Measurements from ENCODE around the gene ZNF32. TPM values are rescaled to one million over a fixed set of nuclear protein-coding genes. Genes with fewer than 3 reads are reported as not detected.

Gene ZNF32
- total RNA-seq, 1 experiment from 2014 or later: 23.9 TPM

DNA sequence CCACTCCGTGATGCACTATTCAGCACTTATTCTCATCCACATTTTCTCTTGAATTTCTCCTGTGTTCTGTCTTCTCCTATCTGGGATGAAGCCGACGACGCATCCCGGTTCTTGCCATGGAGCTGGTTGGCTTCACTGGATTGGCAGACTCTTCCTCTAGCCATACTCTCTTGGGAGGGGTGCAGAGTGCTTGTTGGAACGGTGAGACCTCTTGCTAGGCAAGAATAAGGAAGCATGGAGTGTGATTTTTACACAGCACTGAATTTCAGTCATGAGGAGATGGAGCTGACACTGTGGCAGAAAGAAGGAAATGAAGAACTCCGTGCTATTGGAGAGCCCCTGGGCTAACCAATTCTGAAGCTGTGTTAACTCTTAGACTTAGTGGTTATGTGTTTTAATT lies 28.2 kb upstream of the ZNF32 start (continued):
- TF ChIP-seq OVOL2 (CRISPR knock-in tag; IDR thresholded peaks at IDR 0.05; ENCODE audit: borderline replicate concordance) (no peak), GABPB1 (CRISPR knock-in tag; IDR thresholded peaks at IDR 0.05) (no peak), CREM (CRISPR knock-in tag; IDR thresholded peaks at IDR 0.05) (no peak), ZNF423 (CRISPR knock-in tag; IDR thresholded peaks at IDR 0.05) (no peak)

DNA sequence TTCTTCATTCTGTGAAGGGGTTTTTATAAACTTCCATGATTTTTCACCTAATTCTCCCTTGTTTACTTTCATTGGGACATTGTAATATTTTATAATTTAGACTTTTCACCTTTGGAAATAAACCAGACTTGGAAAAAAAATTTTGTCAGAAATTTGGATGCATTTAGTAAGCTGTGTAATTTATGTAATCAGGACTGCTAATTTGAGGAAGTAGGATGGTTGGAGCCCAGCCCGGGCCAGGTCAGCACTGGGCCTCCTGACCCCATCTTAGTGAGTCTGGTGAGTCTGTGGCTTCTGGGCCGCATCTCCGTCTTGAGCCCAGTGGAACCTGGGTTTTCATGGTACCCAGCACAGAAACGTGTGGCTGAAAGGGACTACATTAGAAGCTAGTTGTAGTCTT lies 27.6 kb upstream of the ZNF32 start:
- Mint-ChIP-seq H3K4me1 (peaks cover 8% of the 10 kb centered on the region), H3K4me3 (no peak overlapping the region), H3K27me3 (ENCODE audit: low read depth) (peaks cover 4% of the 10 kb centered on the region), H3K27ac (no peak overlapping the region), H3K9me3 (peaks cover 9% of the 10 kb centered on the region), H3K36me3 (no peaks in the 10 kb centered on the region; the same call in 1 of the 2 replicates)
- TF ChIP-seq, protein P1, sequence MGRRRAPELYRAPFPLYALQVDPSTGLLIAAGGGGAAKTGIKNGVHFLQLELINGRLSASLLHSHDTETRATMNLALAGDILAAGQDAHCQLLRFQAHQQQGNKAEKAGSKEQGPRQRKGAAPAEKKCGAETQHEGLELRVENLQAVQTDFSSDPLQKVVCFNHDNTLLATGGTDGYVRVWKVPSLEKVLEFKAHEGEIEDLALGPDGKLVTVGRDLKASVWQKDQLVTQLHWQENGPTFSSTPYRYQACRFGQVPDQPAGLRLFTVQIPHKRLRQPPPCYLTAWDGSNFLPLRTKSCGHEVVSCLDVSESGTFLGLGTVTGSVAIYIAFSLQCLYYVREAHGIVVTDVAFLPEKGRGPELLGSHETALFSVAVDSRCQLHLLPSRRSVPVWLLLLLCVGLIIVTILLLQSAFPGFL (CRISPR knock-in tag; IDR thresholded peaks at IDR 0.05; ENCODE audit: borderline replicate concordance): no peak
- no peak for TF ChIP-seq SOX15 (CRISPR knock-in tag; IDR thresholded peaks at IDR 0.05)
- TF ChIP-seq, protein P2, sequence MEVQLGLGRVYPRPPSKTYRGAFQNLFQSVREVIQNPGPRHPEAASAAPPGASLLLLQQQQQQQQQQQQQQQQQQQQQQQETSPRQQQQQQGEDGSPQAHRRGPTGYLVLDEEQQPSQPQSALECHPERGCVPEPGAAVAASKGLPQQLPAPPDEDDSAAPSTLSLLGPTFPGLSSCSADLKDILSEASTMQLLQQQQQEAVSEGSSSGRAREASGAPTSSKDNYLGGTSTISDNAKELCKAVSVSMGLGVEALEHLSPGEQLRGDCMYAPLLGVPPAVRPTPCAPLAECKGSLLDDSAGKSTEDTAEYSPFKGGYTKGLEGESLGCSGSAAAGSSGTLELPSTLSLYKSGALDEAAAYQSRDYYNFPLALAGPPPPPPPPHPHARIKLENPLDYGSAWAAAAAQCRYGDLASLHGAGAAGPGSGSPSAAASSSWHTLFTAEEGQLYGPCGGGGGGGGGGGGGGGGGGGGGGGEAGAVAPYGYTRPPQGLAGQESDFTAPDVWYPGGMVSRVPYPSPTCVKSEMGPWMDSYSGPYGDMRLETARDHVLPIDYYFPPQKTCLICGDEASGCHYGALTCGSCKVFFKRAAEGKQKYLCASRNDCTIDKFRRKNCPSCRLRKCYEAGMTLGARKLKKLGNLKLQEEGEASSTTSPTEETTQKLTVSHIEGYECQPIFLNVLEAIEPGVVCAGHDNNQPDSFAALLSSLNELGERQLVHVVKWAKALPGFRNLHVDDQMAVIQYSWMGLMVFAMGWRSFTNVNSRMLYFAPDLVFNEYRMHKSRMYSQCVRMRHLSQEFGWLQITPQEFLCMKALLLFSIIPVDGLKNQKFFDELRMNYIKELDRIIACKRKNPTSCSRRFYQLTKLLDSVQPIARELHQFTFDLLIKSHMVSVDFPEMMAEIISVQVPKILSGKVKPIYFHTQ (CRISPR knock-in tag; IDR thresholded peaks at IDR 0.05): no peak
- TF ChIP-seq ESRRA (CRISPR knock-in tag; IDR thresholded peaks at IDR 0.05; ENCODE audit: borderline replicate concordance): no peak
- ATAC-seq: no peak
- ChIA-PET POLR2A (no interaction called here), CTCF (no interaction called here)
- no peak for DNase-seq (ENCODE audit: low spot score)

DNA sequence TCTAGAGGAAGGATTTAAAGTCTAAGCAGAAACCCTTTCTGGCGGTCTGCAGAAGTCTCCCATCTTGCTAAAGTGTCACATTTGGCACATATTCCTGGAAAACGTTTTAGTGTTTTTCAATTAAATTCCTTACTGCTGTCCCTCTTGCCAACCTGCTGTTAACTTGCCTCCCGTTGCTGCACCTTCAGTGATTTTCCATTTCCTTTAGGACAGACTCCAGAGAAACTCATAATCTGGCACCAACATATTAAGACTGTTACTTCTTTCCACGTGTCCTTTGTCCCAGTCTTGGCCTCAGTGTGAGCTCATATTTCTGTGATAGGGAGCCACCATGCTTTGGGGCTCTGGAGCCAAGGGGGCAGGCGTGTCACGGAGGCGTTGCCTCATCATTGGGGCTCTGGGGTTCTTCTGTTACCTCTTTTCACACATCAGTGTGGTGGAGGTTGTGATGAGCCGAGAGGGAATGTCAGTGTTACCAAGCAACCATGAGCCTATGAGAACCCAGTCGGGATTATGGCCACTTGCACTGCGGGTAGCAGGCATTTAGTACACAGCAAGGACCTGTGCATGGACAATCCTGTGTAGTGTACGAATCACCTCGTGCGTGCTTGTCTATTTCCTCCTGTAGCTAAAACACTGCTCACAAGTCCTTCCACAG lies 26.0 kb upstream of the ZNF32 start:
- TF ChIP-seq, protein P3, sequence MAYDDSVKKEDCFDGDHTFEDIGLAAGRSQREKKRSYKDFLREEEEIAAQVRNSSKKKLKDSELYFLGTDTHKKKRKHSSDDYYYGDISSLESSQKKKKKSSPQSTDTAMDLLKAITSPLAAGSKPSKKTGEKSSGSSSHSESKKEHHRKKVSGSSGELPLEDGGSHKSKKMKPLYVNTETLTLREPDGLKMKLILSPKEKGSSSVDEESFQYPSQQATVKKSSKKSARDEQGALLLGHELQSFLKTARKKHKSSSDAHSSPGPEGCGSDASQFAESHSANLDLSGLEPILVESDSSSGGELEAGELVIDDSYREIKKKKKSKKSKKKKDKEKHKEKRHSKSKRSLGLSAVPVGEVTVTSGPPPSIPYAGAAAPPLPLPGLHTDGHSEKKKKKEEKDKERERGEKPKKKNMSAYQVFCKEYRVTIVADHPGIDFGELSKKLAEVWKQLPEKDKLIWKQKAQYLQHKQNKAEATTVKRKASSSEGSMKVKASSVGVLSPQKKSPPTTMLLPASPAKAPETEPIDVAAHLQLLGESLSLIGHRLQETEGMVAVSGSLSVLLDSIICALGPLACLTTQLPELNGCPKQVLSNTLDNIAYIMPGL (CRISPR knock-in tag; IDR thresholded peaks at IDR 0.05): no peak
- TF ChIP-seq EMX1 (CRISPR knock-in tag; IDR thresholded peaks at IDR 0.05) (no peak), TEAD4 (CRISPR knock-in tag; IDR thresholded peaks at IDR 0.05) (no peak), ETV6 (CRISPR knock-in tag; IDR thresholded peaks at IDR 0.05) (no peak), GRHL2 (CRISPR knock-in tag; IDR thresholded peaks at IDR 0.05; ENCODE audit: insufficient replicate concordance, severe bottlenecking) (no peak), RORB (CRISPR knock-in tag; IDR thresholded peaks at IDR 0.05) (no peak), NR2C2 (CRISPR knock-in tag; IDR thresholded peaks at IDR 0.05) (no peak), FOXJ3 (CRISPR knock-in tag; IDR thresholded peaks at IDR 0.05; ENCODE audit: borderline replicate concordance) (no peak), ZNF138 (CRISPR knock-in tag; conservative IDR thresholded peaks at IDR 0.05) (no peak), PRRX2 (CRISPR knock-in tag; IDR thresholded peaks at IDR 0.05) (no peak), OVOL2 (CRISPR knock-in tag; IDR thresholded peaks at IDR 0.05; ENCODE audit: borderline replicate concordance) (no peak), FOXK1 (CRISPR knock-in tag; IDR thresholded peaks at IDR 0.05) (no peak), ZNF121 (CRISPR knock-in tag; IDR thresholded peaks at IDR 0.05) (no peak)
- TF ChIP-seq, protein P4, sequence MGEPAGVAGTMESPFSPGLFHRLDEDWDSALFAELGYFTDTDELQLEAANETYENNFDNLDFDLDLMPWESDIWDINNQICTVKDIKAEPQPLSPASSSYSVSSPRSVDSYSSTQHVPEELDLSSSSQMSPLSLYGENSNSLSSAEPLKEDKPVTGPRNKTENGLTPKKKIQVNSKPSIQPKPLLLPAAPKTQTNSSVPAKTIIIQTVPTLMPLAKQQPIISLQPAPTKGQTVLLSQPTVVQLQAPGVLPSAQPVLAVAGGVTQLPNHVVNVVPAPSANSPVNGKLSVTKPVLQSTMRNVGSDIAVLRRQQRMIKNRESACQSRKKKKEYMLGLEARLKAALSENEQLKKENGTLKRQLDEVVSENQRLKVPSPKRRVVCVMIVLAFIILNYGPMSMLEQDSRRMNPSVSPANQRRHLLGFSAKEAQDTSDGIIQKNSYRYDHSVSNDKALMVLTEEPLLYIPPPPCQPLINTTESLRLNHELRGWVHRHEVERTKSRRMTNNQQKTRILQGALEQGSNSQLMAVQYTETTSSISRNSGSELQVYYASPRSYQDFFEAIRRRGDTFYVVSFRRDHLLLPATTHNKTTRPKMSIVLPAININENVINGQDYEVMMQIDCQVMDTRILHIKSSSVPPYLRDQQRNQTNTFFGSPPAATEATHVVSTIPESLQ (CRISPR knock-in tag; IDR thresholded peaks at IDR 0.05): no peak
- TF ChIP-seq, protein P5, sequence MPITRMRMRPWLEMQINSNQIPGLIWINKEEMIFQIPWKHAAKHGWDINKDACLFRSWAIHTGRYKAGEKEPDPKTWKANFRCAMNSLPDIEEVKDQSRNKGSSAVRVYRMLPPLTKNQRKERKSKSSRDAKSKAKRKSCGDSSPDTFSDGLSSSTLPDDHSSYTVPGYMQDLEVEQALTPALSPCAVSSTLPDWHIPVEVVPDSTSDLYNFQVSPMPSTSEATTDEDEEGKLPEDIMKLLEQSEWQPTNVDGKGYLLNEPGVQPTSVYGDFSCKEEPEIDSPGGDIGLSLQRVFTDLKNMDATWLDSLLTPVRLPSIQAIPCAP (CRISPR knock-in tag; IDR thresholded peaks at IDR 0.05): no peak
- POLR2A ChIA-PET: no interaction called here
- DNase-seq (ENCODE audit: low spot score) (no peak), ATAC-seq (no peak)
- H3K9me3 Mint-ChIP-seq: peaks cover 5% of the 10 kb centered on the region
- H3K27me3 Mint-ChIP-seq (ENCODE audit: low read depth): peaks cover 9% of the 10 kb centered on the region
- H3K4me3 Mint-ChIP-seq: no peak overlapping the region
- no peaks in the 10 kb centered on the region for H3K36me3 Mint-ChIP-seq
- CTCF ChIA-PET: interaction anchor here (2.7 kb wide), 1 partner anchor 15 kb away, joined by 12 read pairs; no protein-coding TSS in a partner anchor
- H3K4me1 Mint-ChIP-seq: peaks cover 4% of the 10 kb centered on the region; the same call in 1 of the 2 replicates
- no peak overlapping the region for H3K27ac Mint-ChIP-seq

Measured in WTC11 (cell line).